Osteocyte (in vitro differentiated cells): ENCODE data around the gene RSKR. TPM values are rescaled to one million over a fixed set of nuclear protein-coding genes. Genes with fewer than 3 reads are reported as not detected.

Source experiments
- DNase-seq: peaks from one replicate; pipeline ENCODE4 v3.0.0; 2021; ENCODE audit warnings: mixed read lengths; ENCODE audit not compliant: unreplicated experiment; ENCODE audit errors: extremely low spot score
- H3K27ac Mint-ChIP-seq: one replicate; pipeline ENCODE4 v1.8.0; 2021; ENCODE audit warnings: mild to moderate bottlenecking, mixed read lengths; ENCODE audit not compliant: unreplicated experiment
- H3K27me3 Mint-ChIP-seq: one replicate; pipeline ENCODE4 v1.8.0; 2021; ENCODE audit warnings: mixed read lengths; ENCODE audit not compliant: unreplicated experiment
- H3K36me3 Mint-ChIP-seq: one replicate; pipeline ENCODE4 v1.8.0; 2021; ENCODE audit warnings: mixed read lengths; ENCODE audit not compliant: unreplicated experiment
- H3K4me1 Mint-ChIP-seq: one replicate; pipeline ENCODE4 v1.8.0; 2021; ENCODE audit warnings: mixed read lengths; ENCODE audit not compliant: unreplicated experiment
- H3K4me3 Mint-ChIP-seq: one replicate; pipeline ENCODE4 v1.8.0; 2021; ENCODE audit warnings: mild to moderate bottlenecking, moderate library complexity, mixed read lengths; ENCODE audit not compliant: unreplicated experiment
- H3K9me3 Mint-ChIP-seq: one replicate; pipeline ENCODE4 v1.8.0; 2021; ENCODE audit warnings: mixed read lengths; ENCODE audit not compliant: unreplicated experiment
- total RNA-seq: library from RNA; stranded (reverse); gene quantifications from 2 replicates; pipeline ENCODE4 v1.2.1, GENCODE V29; 2021
- TF ChIP-seq, protein P1 (sequence below): fragments of 200-600 bp; sonication (generic); IDR thresholded peaks from 2 replicates; pipeline ENCODE4 v1.5.0; 2021; ENCODE audit warnings: antibody characterized with exemption, mild to moderate bottlenecking, moderate library complexity

The RSKR gene
- total RNA-seq, 1 donor from 2014 or later: 10.3 TPM

DNA sequence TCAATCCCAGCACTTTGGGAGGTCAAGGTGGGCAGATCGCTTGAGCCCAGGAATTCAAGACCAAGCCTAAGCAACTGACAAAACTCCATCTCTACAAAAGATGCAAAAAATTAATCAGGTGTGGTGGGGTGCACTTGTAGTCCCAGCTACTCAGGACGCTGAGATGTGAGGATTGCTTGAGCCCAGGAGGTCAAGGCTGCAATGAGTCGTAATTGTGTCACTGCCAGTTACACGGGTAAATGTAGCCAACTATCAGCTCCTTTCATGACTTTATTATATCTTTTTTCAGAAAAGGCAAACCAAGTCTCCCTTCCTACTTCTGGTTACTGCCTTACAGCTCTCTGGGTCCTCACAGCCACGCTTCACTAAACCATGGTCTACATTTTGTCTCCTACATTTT, 43.8 kb upstream of the RSKR start:
- DNase-seq: no peak
- peaks cover 9% of the 10 kb centered on the region for H3K36me3 Mint-ChIP-seq
- no peaks in the 10 kb centered on the region for H3K9me3 Mint-ChIP-seq
- TF ChIP-seq, protein P1, sequence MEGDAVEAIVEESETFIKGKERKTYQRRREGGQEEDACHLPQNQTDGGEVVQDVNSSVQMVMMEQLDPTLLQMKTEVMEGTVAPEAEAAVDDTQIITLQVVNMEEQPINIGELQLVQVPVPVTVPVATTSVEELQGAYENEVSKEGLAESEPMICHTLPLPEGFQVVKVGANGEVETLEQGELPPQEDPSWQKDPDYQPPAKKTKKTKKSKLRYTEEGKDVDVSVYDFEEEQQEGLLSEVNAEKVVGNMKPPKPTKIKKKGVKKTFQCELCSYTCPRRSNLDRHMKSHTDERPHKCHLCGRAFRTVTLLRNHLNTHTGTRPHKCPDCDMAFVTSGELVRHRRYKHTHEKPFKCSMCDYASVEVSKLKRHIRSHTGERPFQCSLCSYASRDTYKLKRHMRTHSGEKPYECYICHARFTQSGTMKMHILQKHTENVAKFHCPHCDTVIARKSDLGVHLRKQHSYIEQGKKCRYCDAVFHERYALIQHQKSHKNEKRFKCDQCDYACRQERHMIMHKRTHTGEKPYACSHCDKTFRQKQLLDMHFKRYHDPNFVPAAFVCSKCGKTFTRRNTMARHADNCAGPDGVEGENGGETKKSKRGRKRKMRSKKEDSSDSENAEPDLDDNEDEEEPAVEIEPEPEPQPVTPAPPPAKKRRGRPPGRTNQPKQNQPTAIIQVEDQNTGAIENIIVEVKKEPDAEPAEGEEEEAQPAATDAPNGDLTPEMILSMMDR: no peak
- H3K27me3 Mint-ChIP-seq: no peaks in the 10 kb centered on the region
- H3K4me3 Mint-ChIP-seq: no peak overlapping the region
- H3K27ac Mint-ChIP-seq: no peak overlapping the region
- H3K4me1 Mint-ChIP-seq: peaks cover 19% of the 10 kb centered on the region

DNA sequence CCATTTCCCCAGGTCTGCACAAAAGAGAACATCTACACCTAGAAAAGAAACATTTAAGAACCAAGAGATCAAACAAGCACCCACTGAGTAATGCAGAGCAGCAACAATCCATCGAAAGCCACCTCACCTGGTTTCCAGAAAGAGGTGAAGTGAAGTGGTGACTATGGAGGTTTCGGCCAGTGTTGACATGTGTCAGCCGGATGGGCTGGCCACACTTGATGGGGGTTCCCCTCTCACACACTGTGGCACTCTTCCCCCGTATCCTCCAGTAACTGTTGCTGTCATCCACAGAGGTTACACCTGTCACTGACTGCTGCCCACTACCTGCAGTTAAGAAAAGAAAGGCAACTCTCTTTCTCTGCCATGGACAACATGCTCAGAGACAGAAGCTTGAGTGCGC, 41.2 kb upstream of the RSKR start:
- Mint-ChIP-seq H3K4me1 (peaks cover 4% of the 10 kb centered on the region), H3K36me3 (peaks cover 13% of the 10 kb centered on the region), H3K27me3 (no peaks in the 10 kb centered on the region), H3K4me3 (no peak overlapping the region), H3K9me3 (no peaks in the 10 kb centered on the region), H3K27ac (no peak overlapping the region)
- no peak for DNase-seq
- TF ChIP-seq, protein P1: no peak

DNA sequence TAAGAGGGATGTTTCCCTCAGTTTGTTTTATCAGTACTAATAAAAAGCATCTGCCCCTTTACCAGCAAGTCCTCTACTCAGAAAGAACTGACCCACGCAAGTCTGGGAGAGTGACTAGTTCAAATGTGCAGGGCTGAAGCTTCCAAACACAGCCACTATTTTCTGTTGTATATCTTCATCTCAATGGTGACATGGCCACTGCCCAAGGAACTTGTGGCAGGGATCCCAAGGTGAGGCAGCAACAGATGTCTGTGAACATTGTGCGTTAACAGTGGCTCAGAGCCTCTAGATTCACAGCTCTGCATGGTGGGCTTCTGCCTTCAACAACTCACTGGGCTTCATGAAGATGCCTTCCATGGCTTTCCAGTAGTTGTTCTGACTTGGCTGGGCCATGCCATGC, 34.7 kb upstream of the RSKR start:
- H3K27ac Mint-ChIP-seq: no peak overlapping the region

DNA sequence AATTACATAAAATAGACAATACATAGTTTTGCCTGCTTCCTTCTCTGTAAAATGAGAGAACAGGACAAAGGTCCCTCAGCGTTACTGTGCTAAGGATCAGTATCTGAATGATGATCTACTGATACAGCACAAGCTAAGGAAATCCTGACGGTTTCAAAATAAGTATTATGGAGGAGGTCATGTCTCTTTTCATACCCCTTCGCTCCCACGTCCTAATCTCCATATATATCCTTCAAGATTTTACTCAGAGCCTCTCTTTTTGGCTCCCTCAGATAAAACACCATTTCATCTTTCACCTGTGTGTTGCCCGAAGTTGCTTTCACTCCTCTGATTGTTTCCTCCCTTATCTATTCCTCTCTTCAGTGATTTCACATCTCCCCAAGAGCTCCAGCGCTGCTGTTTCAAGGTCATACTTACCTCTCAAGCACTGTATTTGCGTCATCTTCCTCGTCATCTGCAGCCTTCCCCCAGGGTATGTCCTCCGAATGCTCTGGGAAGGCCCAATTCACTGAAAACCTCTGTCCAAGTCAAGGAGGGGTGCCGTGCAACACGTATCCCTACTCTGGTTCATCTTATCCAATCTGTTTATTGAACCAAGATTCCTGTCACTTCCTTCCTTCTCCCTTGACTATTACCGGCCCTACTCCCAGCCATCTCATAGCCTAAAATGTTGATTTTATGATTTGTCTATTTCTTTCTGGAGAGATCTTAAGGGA, 32.2 kb upstream of the RSKR start:
- no peaks in the 10 kb centered on the region for H3K27me3 Mint-ChIP-seq
- H3K36me3 Mint-ChIP-seq: peaks cover 15% of the 10 kb centered on the region
- peaks cover 29% of the 10 kb centered on the region for H3K4me1 Mint-ChIP-seq
- no peak for DNase-seq
- peak overlapping the region; percentile 96 for H3K27ac Mint-ChIP-seq
- peak overlapping the region; percentile 70 for H3K4me3 Mint-ChIP-seq
- no peaks in the 10 kb centered on the region for H3K9me3 Mint-ChIP-seq
- TF ChIP-seq, protein P1: no peak

More for the DNA sequence above, 34.7 kb upstream of the RSKR start:
- DNase-seq: no peak
- TF ChIP-seq, protein P1: no peak
- no peak overlapping the region for H3K4me3 Mint-ChIP-seq
- H3K4me1 Mint-ChIP-seq: peaks cover 23% of the 10 kb centered on the region
- H3K9me3 Mint-ChIP-seq: no peaks in the 10 kb centered on the region
- peaks cover 14% of the 10 kb centered on the region for H3K36me3 Mint-ChIP-seq
- H3K27me3 Mint-ChIP-seq: no peaks in the 10 kb centered on the region

DNA sequence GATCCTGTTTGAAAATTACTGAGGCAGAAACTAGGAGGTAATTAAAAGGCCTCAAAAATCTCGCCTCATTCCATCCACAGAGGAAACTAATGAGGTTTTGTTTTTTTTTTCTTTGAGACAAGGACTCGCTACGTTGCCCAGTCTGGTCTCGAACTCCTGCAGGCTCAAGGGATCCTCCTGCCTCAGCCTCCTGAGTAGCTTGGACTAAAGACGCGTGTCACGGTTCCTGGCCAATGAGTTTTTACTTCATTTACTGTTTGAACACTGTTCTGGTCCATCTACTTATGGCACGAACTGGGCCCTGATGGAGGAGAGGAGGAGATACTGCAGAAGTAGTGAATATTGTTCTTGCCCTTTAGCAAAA, 31.6 kb upstream of the RSKR start:
- DNase-seq: no peak
- Mint-ChIP-seq H3K4me1 (peaks cover 29% of the 10 kb centered on the region), H3K36me3 (peaks cover 16% of the 10 kb centered on the region), H3K27ac (peak overlapping the region; percentile 96), H3K4me3 (peak overlapping the region; percentile 70), H3K9me3 (no peaks in the 10 kb centered on the region), H3K27me3 (no peaks in the 10 kb centered on the region)
- TF ChIP-seq, protein P1: no peak
